NCI-H2196 treated with DMSO at 0.1 percent for 48 hours (cell line): Measurements from ENCODE around the gene PDGFB.

Experiments
- DNase-seq: peaks from one replicate; lab custom pipeline; 2025; ENCODE audit not compliant: unreplicated experiment; lab: John Stamatoyannopoulos, UW

The PDGFB gene

DNA sequence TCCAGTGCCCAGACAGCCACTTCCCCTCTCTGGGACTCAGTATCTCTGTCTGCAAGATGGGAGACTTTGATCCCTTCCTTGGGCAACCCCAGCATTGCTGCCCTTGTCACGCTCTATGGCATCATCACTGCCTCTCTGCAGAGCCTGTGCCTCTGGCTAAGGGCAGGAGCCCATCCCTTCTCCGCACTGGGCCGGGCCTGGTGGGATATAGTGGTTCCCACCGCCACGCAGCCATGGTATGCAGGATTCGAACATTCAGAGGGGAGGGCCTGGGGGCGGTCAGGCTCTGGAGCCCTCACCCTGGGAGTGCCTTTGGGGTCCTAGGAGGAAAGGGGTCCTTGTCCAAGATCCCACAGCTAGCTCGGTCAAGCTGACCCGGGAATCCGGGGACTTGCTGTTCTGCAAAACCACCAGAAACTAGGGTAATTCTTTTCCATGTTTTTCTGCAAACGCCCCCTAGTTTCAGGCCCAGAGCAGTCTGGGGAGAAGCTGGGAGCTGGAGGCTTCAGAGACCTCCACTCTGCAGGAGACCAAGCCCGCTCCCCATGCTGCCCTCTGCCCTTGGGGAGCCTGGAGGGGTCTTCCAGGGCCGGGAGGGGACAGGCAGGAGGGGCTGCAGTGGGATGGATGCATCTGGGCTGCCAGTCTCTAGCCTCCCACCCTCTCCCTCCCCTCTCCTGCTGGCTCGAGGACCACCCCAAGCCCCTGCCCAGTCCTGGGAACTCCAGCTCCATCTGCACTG, 67.9 kb downstream of the PDGFB start:
- DNase-seq, result no peak

DNA sequence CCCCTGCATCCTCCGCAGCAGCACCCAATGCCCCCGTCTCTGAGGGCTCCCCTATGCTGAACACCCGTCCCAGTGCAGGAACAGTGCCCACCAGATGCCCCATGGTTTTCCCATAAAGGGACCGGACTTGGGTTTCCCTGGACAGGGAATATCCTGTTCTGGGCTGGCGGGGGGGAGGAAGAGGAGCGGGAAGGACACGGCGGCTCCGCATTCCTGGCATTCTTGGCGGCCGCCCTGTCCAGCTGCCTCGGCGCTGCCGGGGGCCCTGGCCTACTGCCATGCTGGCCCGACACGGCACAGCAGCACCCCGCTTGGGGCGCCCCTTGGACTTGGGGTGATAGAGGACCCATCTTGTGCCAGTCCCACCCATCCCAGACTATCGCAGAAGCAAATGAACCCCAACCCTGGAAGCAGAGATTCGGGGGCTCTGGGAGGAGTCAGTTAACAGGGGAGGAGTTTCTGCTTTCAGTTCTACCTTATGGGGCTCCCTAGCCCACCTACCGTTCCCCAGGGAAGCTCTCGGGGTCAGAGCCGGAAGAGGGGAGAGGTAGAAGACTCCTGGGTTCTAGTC, 68.6 kb downstream of the PDGFB start:
- DNase-seq, result no peak

- DNase-seq, result no peak
Measured at GRCh38 chr22:39175353-39176142, 69.2 kb downstream of the PDGFB start.

GRCh38 chr22:39174498-39175352, 70.1 kb downstream of the PDGFB start:
- no peak for DNase-seq

DNA sequence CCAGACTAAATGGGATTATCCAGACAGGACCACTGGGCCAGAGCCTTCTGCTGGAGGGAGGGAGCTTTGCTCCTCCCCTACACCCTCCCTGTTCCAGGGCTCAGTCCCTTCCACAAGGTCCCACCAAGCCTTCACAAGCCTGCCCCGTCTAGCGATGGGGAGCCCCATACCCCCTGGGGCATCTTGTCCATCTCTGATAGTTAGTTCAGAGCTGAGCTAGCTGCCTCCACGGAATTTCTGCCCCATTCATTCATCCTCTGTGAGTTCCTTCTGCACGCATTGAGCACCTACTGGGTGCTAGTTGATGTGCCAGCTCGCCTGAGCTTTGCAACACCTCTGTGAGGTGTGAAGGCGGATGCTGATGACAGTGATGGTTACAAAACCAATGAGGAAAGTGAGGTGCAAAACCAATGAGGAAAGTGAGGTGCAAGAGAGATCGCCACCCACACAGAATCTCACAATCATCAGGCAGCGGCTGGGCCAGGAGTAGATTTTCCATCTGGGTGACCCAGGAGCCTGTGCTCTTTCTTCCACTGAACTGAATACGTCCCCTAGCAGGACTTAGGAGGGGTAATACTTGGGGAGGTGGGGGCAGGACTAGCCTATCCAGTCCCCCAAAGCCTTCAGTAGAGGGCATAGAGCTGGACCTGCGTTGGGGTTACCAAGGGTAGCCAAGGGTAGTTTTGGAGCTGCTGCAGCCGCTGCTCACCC, 70.8 kb downstream of the PDGFB start:
- no peak for DNase-seq
